Gastrocnemius medialis (tissue), 4 donors: ENCODE results near the gene SMG7.

Source experiments
- POLR2A ChIP-seq, 2 donors: fragments of 450-650 bp; IDR thresholded peaks; one replicate each; pipeline ENCODE4 v1.6.1; 2017; ENCODE audit warnings: antibody characterized with exemption in 2 of 2, mild to moderate bottlenecking in 2 of 2, moderate library complexity in 2 of 2
- TF ChIP-seq, protein P1 (sequence below), 5 experiments: fragments of 450-650 bp in 3 of 5; fragments of 200-600 bp in 2 of 5; sonication (generic) in 2 of 5; IDR thresholded peaks in 4 of 5; conservative IDR thresholded peaks in 1 of 5; 1 replicate in 4 of 5; 2 replicates in 1 of 5; pipeline ENCODE4 v1.5.1; 2016 to 2019; ENCODE audit warnings: antibody characterized with exemption in 5 of 5, mild to moderate bottlenecking in 3 of 5, moderate library complexity in 3 of 5

DNA sequence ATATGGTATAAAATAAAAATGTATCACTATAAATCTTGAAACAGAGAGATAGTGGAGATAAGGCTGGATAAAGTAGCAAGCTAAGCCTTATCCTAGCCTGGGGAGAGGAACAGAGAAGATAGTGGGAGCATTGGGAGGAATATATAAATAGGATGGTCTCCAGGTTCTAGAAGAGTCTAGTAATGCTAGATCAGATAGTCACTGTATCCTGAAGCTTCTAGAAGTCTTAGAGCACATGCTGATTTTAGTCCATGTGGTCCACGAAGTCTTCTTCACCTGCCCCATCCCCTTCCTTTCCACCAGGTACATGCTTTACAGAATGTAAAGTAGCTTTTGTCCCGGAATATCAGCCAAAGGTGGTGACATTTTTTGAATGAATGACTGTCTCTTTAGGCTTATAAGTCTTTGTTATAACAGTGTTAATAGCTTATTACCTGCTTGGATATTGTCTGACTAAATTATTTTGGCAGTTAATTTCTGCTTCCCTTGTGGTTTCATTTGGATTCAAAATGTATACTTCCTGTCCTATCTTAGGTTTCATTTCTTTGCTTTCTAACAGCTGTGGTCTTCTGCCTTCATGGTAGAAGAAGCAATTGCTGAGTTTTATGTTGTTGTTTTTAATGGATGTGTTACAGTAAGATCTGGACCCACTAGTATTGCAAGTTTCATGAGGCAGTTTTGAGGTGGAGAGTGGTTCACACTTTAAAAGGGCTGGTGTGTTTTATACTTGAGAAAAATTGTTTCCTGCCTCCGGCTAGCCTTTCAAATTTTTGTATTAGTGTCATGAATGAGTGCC is 5.9 kb downstream of the SMG7 start:
- TF ChIP-seq, protein P1, sequence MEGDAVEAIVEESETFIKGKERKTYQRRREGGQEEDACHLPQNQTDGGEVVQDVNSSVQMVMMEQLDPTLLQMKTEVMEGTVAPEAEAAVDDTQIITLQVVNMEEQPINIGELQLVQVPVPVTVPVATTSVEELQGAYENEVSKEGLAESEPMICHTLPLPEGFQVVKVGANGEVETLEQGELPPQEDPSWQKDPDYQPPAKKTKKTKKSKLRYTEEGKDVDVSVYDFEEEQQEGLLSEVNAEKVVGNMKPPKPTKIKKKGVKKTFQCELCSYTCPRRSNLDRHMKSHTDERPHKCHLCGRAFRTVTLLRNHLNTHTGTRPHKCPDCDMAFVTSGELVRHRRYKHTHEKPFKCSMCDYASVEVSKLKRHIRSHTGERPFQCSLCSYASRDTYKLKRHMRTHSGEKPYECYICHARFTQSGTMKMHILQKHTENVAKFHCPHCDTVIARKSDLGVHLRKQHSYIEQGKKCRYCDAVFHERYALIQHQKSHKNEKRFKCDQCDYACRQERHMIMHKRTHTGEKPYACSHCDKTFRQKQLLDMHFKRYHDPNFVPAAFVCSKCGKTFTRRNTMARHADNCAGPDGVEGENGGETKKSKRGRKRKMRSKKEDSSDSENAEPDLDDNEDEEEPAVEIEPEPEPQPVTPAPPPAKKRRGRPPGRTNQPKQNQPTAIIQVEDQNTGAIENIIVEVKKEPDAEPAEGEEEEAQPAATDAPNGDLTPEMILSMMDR (IDR thresholded peaks at IDR 0.05 in 4 of 5, conservative IDR thresholded peaks at IDR 0.05 in 1 of 5): no peak
- no peak for TF ChIP-seq POLR2A (IDR thresholded peaks at IDR 0.05)
